Mammary epithelial cell (primary cell): ENCODE measurements around the gene CRELD2.

Source experiments
- EZH2 ChIP-seq: IDR thresholded peaks from 2 replicates; pipeline ENCODE4 v1.6.1; 2012; ENCODE audit warnings: low read length, inconsistent platforms, borderline replicate concordance
- TF ChIP-seq, protein P1 (sequence below), 2 donors: IDR thresholded peaks in 1 of 2; conservative IDR thresholded peaks in 1 of 2; 2 replicates each; pipeline ENCODE4 v1.5.1; 2011 to 2012; ENCODE audit warnings: inconsistent platforms in 2 of 2, low read length in 2 of 2, mild to moderate bottlenecking in 2 of 2, control low read depth in 1 of 2, low read depth in 1 of 2; ENCODE audit not compliant: insufficient read depth in 1 of 2; ENCODE audit errors: extremely low read depth in 1 of 2

DNA sequence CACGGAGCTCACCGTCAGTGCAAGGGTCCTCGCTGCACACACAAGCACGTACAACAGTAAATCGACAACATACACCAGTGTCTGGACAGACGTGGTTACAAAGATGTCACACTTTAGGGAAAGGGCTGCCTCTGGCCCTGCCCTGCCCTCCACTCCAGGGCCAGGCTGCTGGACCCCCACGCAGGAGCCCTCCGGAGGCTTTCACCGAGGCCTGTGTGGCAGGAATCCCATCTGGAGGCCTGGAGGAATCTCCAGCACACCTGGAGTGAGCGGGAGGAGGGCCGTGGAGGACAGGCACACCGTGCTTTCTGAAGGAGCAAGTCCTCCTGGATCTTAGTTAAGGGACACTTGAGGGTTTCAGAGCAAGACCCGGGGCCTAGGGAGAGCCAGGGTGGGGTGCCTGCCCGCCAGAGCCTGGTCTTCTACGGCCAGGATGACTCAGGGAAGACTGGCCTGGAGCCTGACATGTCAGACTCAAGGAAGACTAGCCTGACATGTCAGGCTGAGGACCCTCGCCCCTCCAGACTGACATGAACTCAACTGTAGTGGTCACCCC, 40.0 kb downstream of the CRELD2 start:
- TF ChIP-seq, protein P1, sequence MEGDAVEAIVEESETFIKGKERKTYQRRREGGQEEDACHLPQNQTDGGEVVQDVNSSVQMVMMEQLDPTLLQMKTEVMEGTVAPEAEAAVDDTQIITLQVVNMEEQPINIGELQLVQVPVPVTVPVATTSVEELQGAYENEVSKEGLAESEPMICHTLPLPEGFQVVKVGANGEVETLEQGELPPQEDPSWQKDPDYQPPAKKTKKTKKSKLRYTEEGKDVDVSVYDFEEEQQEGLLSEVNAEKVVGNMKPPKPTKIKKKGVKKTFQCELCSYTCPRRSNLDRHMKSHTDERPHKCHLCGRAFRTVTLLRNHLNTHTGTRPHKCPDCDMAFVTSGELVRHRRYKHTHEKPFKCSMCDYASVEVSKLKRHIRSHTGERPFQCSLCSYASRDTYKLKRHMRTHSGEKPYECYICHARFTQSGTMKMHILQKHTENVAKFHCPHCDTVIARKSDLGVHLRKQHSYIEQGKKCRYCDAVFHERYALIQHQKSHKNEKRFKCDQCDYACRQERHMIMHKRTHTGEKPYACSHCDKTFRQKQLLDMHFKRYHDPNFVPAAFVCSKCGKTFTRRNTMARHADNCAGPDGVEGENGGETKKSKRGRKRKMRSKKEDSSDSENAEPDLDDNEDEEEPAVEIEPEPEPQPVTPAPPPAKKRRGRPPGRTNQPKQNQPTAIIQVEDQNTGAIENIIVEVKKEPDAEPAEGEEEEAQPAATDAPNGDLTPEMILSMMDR (conservative IDR thresholded peaks at IDR 0.05 in 1 of 2, IDR thresholded peaks at IDR 0.05 in 1 of 2; ENCODE audit: extremely low read depth in 1 of 2, insufficient read depth in 1 of 2, low read depth in 1 of 2, low read length in 2 of 2), result no peak
- TF ChIP-seq EZH2, result no peak
